Adrenal gland (tissue), 5 donors: ENCODE results near the gene C2orf49.

Experiments
- CTCF ChIP-seq, 6 experiments: fragments of 450-650 bp in 4 of 6; fragments of 200-600 bp in 2 of 6; sonication (generic) in 1 of 6; IDR thresholded peaks; 1 replicate in 5 of 6; 2 replicates in 1 of 6; pipeline versions ENCODE4 v1.5.1 to v1.8.0; 2016 to 2021; ENCODE audit warnings: antibody characterized with exemption in 6 of 6, mild to moderate bottlenecking in 2 of 6, moderate library complexity in 1 of 6
- POLR2A ChIP-seq, 2 donors: fragments of 450-650 bp; IDR thresholded peaks; one replicate each; pipeline ENCODE4 v1.6.1; 2017; ENCODE audit warnings: antibody characterized with exemption in 2 of 2, mild to moderate bottlenecking in 2 of 2, moderate library complexity in 1 of 2
- donor health status: DM: no; HTN: no; CAD: no.

GRCh38 chr2:105376789-105377240 lies 39.5 kb downstream of the C2orf49 start:
- no peak for TF ChIP-seq CTCF (IDR thresholded peaks at IDR 0.05)
- no peak for TF ChIP-seq POLR2A (IDR thresholded peaks at IDR 0.05)
